ENCODE results near the gene MRPL14.

Gene MRPL14

DNA sequence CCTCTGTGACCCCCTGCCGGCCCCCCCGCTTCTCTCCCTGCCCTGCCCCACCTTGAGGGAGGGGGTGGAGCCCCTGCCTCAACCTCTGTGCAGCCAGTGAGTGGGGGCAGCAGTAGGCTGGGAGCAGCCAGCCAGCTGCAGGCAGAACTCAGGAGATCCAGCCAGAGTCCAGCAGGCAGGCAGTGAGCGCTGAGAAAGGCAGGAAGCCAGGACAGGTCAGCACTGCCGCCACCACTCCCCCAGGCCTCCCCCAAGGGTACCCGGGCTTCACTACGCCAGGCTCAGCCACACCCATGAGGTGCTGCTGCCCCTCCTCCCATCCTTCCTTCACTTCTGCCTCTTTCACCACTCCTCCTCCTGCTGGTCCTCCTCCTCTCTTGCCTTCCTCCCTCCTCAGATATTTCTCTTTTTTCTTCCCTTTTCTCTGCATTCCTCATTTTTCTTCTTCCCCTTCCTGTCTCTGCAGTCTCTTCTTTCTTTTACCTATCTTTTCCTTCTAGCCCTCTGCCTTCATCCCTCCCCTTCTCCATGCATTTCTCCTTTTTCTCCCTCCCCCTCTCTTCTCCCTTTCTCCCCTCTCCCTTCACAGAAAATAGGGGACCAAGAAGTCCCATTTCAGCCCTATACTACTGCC lies 11.6 kb upstream of the MRPL14 start:
- Histone ChIP-seq H3K27ac (replicated peaks) (no peak overlapping the region), H3K4me3 (replicated peaks; ENCODE audit: insufficient read depth, low read length) (no peak overlapping the region), H3K27me3 (ENCODE audit: insufficient read depth, poor library complexity, severe bottlenecking) (no peaks in the 10 kb centered on the region)
- peak in 1 of 2 experiments; percentile 15 for DNase-seq (ENCODE audit: low read depth in 1 of 2, low spot score in 1 of 2)
- TF ChIP-seq, protein P1, sequence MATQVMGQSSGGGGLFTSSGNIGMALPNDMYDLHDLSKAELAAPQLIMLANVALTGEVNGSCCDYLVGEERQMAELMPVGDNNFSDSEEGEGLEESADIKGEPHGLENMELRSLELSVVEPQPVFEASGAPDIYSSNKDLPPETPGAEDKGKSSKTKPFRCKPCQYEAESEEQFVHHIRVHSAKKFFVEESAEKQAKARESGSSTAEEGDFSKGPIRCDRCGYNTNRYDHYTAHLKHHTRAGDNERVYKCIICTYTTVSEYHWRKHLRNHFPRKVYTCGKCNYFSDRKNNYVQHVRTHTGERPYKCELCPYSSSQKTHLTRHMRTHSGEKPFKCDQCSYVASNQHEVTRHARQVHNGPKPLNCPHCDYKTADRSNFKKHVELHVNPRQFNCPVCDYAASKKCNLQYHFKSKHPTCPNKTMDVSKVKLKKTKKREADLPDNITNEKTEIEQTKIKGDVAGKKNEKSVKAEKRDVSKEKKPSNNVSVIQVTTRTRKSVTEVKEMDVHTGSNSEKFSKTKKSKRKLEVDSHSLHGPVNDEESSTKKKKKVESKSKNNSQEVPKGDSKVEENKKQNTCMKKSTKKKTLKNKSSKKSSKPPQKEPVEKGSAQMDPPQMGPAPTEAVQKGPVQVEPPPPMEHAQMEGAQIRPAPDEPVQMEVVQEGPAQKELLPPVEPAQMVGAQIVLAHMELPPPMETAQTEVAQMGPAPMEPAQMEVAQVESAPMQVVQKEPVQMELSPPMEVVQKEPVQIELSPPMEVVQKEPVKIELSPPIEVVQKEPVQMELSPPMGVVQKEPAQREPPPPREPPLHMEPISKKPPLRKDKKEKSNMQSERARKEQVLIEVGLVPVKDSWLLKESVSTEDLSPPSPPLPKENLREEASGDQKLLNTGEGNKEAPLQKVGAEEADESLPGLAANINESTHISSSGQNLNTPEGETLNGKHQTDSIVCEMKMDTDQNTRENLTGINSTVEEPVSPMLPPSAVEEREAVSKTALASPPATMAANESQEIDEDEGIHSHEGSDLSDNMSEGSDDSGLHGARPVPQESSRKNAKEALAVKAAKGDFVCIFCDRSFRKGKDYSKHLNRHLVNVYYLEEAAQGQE (IDR thresholded peaks at IDR 0.05; ENCODE audit: insufficient replicate concordance, low read depth) = no peak
- TF ChIP-seq, protein P2, sequence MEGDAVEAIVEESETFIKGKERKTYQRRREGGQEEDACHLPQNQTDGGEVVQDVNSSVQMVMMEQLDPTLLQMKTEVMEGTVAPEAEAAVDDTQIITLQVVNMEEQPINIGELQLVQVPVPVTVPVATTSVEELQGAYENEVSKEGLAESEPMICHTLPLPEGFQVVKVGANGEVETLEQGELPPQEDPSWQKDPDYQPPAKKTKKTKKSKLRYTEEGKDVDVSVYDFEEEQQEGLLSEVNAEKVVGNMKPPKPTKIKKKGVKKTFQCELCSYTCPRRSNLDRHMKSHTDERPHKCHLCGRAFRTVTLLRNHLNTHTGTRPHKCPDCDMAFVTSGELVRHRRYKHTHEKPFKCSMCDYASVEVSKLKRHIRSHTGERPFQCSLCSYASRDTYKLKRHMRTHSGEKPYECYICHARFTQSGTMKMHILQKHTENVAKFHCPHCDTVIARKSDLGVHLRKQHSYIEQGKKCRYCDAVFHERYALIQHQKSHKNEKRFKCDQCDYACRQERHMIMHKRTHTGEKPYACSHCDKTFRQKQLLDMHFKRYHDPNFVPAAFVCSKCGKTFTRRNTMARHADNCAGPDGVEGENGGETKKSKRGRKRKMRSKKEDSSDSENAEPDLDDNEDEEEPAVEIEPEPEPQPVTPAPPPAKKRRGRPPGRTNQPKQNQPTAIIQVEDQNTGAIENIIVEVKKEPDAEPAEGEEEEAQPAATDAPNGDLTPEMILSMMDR (IDR thresholded peaks at IDR 0.05; ENCODE audit: insufficient read depth, low read length) = no peak
- TF ChIP-seq GABPA (IDR thresholded peaks at IDR 0.05; ENCODE audit: low read depth) = no peak
- no peak for TF ChIP-seq POLR2AphosphoS5 (IDR thresholded peaks at IDR 0.05; ENCODE audit: low read depth)
- no peak; the same call in 1 of the 2 replicates for TF ChIP-seq SPI1 (IDR thresholded peaks at IDR 0.05; ENCODE audit: borderline replicate concordance, low read depth)

DNA sequence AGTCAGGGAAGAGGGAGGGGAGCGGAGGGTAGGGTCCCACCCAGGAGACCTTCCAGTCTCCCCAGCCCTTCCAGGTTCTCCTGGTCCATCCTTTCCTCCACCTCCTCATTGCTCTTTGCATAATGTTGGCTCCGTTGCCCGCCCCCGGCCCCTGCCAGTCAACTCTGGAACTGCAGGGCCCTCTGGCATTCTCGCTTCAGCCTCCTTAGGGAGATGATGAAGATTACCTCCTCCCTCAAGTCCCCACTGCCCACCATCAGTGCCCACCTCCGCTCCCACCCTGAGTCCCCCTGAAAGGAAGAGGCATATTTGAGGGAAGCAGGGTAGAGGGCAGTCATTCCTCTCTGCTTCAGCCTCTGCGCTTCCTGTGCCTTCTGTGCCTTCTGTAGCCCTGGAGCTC lies 8.6 kb upstream of the MRPL14 start:
- no peak for TF ChIP-seq POLR2AphosphoS5 (IDR thresholded peaks at IDR 0.05; ENCODE audit: low read depth)
- TF ChIP-seq, protein P1 (IDR thresholded peaks at IDR 0.05; ENCODE audit: insufficient replicate concordance, low read depth) = no peak
- TF ChIP-seq, protein P2 (IDR thresholded peaks at IDR 0.05; ENCODE audit: insufficient read depth, low read length) = no peak
- no peak for TF ChIP-seq GABPA (IDR thresholded peaks at IDR 0.05; ENCODE audit: low read depth)
- no peak for TF ChIP-seq SPI1 (IDR thresholded peaks at IDR 0.05; ENCODE audit: borderline replicate concordance, low read depth)
- H3K4me3 ChIP-seq (replicated peaks; ENCODE audit: insufficient read depth, low read length) = no peak overlapping the region

DNA sequence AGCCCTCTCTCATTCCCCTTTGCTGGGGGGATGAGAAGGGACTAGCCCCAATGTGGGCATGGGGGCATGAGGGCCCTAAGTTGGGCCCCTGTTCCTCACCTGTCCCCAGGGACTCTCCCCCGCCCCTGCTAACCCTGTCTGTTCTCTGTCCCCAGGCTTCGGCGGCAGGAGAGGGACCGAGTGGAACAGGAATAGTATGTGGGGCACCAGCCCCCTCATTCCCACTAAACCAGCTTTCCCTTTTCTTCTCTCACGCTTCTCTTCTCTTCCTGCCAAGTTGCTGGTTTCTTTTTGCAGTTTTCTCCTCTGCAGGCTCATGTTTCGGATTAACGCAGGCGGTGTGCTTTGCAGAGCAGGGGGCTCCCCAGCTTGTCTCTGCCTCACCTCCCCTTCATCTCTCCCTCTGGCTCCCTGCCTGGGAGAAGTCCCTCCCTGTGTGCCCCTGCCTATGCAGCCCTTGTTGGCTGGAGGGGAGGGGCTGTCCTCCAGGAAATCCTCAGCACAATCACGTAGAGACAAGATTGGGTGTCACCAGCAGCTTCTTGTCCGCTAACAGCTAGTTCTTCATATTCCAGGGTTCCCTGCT lies 8.0 kb upstream of the MRPL14 start:
- no peak for DNase-seq (ENCODE audit: low read depth in 1 of 2, low spot score in 1 of 2)
- H3K27me3 ChIP-seq (ENCODE audit: insufficient read depth, poor library complexity, severe bottlenecking) = no peaks in the 10 kb centered on the region
- TF ChIP-seq GABPA (IDR thresholded peaks at IDR 0.05; ENCODE audit: low read depth) = no peak
- no peak for TF ChIP-seq SPI1 (IDR thresholded peaks at IDR 0.05; ENCODE audit: borderline replicate concordance, low read depth)
- TF ChIP-seq, protein P2 (IDR thresholded peaks at IDR 0.05; ENCODE audit: insufficient read depth, low read length) = no peak
- H3K4me3 ChIP-seq (replicated peaks; ENCODE audit: insufficient read depth, low read length) = no peak overlapping the region
- no peak overlapping the region for H3K27ac ChIP-seq (replicated peaks)

More for the DNA sequence above, 8.6 kb upstream of the MRPL14 start:
- no peak overlapping the region for H3K27ac ChIP-seq (replicated peaks)
- no peak for DNase-seq (ENCODE audit: low read depth in 1 of 2, low spot score in 1 of 2)
- H3K27me3 ChIP-seq (ENCODE audit: insufficient read depth, poor library complexity, severe bottlenecking) = no peaks in the 10 kb centered on the region

Measured in HL-60 (cell line).